ENCODE data around the gene ARPC1A.

DNA sequence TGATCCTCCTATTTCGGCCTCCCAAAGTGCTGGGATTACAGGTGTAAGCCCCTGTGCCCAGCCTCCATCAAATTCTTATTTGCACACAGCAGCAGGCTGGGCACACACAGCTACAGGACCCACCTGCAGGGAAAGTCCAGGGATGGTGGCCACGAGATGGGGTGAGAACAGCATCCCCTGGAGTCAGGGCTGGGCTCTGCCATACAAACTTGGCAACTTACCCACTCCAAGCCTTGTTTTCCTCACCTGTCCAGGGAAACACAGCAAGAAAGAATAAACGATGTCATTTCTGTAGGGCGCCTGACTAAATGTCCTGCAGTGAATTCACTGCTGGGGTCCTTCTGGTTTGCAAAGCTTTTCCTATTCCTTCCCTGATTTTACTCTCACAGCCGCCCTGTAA, 47.5 kb upstream of the ARPC1A start:
- no peak for TF ChIP-seq BHLHE40 (IDR thresholded peaks at IDR 0.05; ENCODE audit: borderline replicate concordance)
- TF ChIP-seq SP1 (IDR thresholded peaks at IDR 0.05) = no peak
- no peak for TF ChIP-seq LEF1 (IDR thresholded peaks at IDR 0.05; ENCODE audit: borderline replicate concordance)
- TF ChIP-seq, protein P1, sequence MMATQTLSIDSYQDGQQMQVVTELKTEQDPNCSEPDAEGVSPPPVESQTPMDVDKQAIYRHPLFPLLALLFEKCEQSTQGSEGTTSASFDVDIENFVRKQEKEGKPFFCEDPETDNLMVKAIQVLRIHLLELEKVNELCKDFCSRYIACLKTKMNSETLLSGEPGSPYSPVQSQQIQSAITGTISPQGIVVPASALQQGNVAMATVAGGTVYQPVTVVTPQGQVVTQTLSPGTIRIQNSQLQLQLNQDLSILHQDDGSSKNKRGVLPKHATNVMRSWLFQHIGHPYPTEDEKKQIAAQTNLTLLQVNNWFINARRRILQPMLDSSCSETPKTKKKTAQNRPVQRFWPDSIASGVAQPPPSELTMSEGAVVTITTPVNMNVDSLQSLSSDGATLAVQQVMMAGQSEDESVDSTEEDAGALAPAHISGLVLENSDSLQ (IDR thresholded peaks at IDR 0.05) = no peak
- TF ChIP-seq ZNF384 (IDR thresholded peaks at IDR 0.05) = no peak
- no peak for TF ChIP-seq FOXM1 (IDR thresholded peaks at IDR 0.05; ENCODE audit: borderline replicate concordance)
- TF ChIP-seq NFRKB (IDR thresholded peaks at IDR 0.05) = no peak

Measured in HEK293T (cell line).